ENCODE data around the gene RNF224. TPM values are rescaled to one million over a fixed set of nuclear protein-coding genes. Genes with fewer than 3 reads are reported as not detected.
A peak's percentile ranks its signal among the peaks of the same experiment; 100 is the strongest.

RNF224 gene
- total RNA-seq, 1 donor from 2014 or later = not detected

DNA sequence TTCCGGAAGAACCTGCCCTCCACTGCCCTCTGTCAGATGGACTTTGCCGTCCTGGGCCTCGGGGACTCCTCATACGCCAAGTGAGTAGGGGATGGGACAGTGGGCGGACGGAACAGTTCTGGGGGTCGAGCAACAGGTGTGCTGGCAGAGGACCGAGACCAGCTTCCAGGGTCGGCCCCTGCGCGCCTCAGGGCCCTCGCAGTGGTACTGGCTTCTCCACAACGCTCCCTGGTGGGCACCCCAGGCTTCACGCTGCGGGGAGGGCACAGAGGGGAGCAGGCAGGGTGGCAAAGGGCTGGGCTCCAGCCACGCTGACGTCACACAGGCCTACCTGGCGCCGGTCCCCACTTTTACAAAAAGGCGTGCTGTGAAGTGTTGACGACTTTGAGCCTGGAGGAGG lies 14.8 kb upstream of the RNF224 start:
- Histone ChIP-seq H3K36me3 (ENCODE audit: control insufficient read depth in 3 of 3, insufficient read depth in 3 of 3, low read length in 3 of 3) (peaks cover 1 to 6% (median 5%) of the 10 kb centered on the region in 3 donors), H3K4me1 (ENCODE audit: control insufficient read depth in 3 of 3, insufficient read depth in 3 of 3, low read length in 3 of 3) (peaks cover 4 to 12% (median 7%) of the 10 kb centered on the region in 3 donors), H3K9ac (ENCODE audit: low read depth in 1 of 3, low read length in 3 of 3) (no peak overlapping the region), H3K27me3 (ENCODE audit: control insufficient read depth in 3 of 3, insufficient read depth in 3 of 3, low read length in 3 of 3) (no peaks in the 10 kb centered on the region), H3K9me3 (ENCODE audit: control insufficient read depth in 3 of 3, low read length in 3 of 3) (no peaks in the 10 kb centered on the region), H3K4me3 (ENCODE audit: low read length in 3 of 3) (no peak overlapping the region), H3K27ac (ENCODE audit: low read depth, low read length) (no peak overlapping the region)

DNA sequence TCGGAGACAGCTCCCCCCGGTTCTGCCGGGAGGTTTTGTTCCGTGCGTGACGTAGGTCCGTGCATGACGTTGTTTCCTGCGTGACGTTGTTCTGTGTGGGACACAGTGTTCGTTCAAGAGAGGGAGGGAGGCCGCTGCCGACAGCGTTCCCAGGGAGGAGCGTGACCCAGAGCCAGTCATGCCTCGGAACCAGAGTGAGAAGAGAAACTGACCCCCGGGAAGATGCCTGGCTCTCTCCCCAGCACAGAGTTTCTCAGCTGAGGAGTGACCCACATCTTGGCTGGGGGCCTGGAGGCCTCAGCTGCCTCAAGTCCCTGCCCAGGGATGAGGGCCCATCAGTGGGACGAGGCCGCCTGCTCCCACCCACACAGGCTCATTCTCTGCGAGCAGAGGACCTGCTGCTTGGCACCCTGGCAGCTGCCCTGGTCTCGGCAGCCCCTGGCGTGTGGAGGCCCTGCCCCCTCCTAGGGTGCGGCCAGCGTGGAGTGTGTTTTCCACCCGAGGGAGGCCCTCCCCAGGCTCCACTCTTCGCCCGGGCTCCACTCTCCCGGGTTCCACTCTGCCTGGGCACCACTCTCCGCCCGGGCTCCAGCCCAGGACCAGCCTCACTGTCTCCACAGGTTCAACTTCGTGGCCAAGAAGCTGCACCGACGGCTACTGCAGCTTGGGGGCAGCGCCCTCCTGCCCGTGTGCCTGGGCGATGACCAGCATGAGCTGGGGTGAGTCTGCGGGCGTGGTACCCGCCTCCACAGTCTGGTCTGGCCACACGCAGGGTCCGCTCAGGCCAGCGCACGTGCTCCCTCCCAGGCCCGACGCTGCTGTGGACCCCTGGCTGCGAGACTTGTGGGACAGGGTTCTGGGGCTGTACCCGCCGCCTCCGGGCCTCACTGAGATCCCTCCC lies 13.9 kb upstream of the RNF224 start:
- Histone ChIP-seq H3K9ac (ENCODE audit: low read depth in 1 of 3, low read length in 3 of 3) (no peak overlapping the region), H3K4me1 (ENCODE audit: control insufficient read depth in 3 of 3, insufficient read depth in 3 of 3, low read length in 3 of 3) (peaks cover 8 to 19% (median 14%) of the 10 kb centered on the region in 3 donors), H3K27me3 (ENCODE audit: control insufficient read depth in 3 of 3, insufficient read depth in 3 of 3, low read length in 3 of 3) (no peaks in the 10 kb centered on the region), H3K4me3 (ENCODE audit: low read length in 3 of 3) (no peak overlapping the region), H3K9me3 (ENCODE audit: control insufficient read depth in 3 of 3, low read length in 3 of 3) (no peaks in the 10 kb centered on the region), H3K36me3 (ENCODE audit: control insufficient read depth in 3 of 3, insufficient read depth in 3 of 3, low read length in 3 of 3) (peaks cover 0 to 6% (median 5%) of the 10 kb centered on the region in 3 donors), H3K27ac (ENCODE audit: low read depth, low read length) (no peak overlapping the region)

DNA sequence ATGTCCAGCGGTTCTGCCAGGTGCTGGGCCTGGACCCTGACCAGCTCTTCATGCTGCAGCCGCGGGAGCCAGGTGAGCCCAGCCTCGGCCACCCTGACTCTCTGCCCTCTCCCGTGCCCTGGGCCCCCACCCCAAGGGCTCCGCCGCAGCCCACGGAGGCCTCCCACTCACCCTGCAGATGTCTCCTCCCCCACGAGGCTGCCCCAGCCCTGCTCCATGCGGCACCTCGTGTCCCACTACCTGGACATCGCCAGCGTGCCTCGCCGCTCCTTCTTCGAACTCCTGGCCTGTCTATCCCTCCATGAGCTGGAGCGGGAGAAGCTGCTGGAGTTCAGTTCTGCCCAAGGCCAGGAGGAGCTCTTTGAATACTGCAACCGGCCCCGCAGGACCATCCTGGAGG lies 12.7 kb upstream of the RNF224 start:
- Histone ChIP-seq H3K9ac (ENCODE audit: low read depth in 1 of 3, low read length in 3 of 3) (no peak overlapping the region), H3K27ac (ENCODE audit: low read depth, low read length) (no peak overlapping the region), H3K27me3 (ENCODE audit: control insufficient read depth in 3 of 3, insufficient read depth in 3 of 3, low read length in 3 of 3) (no peaks in the 10 kb centered on the region), H3K9me3 (ENCODE audit: control insufficient read depth in 3 of 3, low read length in 3 of 3) (no peaks in the 10 kb centered on the region), H3K4me1 (ENCODE audit: control insufficient read depth in 3 of 3, insufficient read depth in 3 of 3, low read length in 3 of 3) (peaks cover 8 to 27% (median 14%) of the 10 kb centered on the region in 3 donors), H3K36me3 (ENCODE audit: control insufficient read depth in 3 of 3, insufficient read depth in 3 of 3, low read length in 3 of 3) (peaks cover 0 to 2% (median 0%) of the 10 kb centered on the region in 3 donors), H3K4me3 (ENCODE audit: low read length in 3 of 3) (no peak overlapping the region)

DNA sequence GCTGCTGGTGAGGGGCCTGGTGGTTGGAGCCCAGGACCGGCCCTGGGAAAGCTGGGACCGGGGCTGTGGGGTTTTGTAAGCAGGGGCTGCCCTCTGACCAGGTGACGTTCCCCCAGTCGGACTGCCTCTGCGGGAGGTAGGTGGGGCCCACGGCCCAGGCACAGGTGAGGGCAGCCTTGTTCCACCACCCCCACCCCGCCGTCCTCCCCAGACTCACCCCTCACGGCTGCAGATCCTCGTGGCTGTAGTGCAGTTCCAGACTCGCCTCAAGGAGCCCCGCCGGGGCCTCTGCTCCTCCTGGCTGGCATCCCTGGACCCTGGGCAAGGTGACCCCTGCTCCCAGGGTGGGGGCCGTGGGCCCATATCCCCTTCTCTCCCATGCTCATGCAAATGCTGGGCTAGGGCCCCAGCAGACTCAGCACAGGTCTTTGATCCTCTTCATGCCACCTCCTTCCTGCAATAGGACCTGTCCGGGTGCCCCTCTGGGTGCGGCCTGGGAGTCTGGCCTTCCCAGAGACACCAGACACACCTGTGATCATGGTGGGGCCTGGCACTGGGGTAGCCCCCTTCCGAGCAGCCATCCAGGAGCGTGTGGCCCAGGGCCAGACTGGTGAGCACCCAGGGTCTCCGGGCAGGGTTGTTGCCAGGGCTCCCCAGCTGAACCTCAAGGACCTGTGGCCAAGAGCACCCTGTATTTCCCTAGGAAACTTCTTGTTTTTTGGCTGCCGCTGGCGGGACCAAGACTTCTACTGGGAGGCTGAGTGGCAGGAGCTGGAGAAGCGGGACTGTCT lies 11.9 kb upstream of the RNF224 start:
- no peaks in the 10 kb centered on the region for H3K9me3 ChIP-seq (ENCODE audit: control insufficient read depth in 3 of 3, low read length in 3 of 3)

DNA sequence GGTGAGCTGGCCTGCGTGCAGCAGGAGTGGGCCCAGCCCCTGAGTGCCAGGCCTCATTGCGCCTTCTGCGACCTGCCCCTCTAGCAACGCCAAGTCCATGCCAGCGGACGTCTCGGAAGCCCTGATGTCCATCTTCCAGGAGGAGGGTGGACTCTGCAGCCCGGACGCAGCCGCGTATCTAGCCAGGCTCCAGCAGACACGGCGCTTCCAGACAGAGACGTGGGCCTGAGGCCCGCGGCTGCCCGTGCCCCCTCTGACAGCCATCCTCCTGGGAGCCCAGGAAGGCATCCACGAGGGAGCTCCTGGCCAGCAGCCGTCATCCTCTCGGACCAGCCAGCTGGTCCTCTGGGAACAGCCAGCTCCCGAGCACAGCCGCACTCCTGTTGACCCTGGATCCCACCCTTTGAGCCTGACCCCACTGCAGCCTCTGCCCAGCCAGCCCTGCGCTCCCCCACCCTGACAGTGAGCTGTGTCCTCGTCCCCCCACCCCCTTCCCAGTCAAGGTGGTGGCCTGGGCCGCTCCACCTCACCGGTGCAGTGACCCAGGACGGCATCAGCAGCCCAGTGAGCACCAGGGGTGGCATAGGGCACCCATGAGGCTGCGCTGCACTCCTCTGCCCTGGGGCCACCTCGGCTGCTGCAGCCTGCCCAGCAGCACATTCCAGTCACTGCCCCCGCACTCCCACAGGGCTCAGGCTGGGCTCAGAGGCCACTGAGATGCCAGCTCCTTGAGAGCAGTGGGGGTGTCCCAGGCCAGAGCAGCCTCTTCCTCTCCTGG lies 10.9 kb upstream of the RNF224 start:
- no peak overlapping the region for H3K4me3 ChIP-seq (ENCODE audit: low read length in 3 of 3)
- H3K9ac ChIP-seq (ENCODE audit: low read depth in 1 of 3, low read length in 3 of 3) = peak overlapping the region in 1 of 3 donors; percentile 69
- H3K4me1 ChIP-seq (ENCODE audit: control insufficient read depth in 3 of 3, insufficient read depth in 3 of 3, low read length in 3 of 3) = peaks cover 8 to 27% (median 15%) of the 10 kb centered on the region in 3 donors

More for the DNA sequence above, 11.9 kb upstream of the RNF224 start:
- Histone ChIP-seq H3K27ac (ENCODE audit: low read depth, low read length) (no peak overlapping the region), H3K4me1 (ENCODE audit: control insufficient read depth in 3 of 3, insufficient read depth in 3 of 3, low read length in 3 of 3) (peaks cover 8 to 27% (median 14%) of the 10 kb centered on the region in 3 donors), H3K27me3 (ENCODE audit: control insufficient read depth in 3 of 3, insufficient read depth in 3 of 3, low read length in 3 of 3) (no peaks in the 10 kb centered on the region), H3K36me3 (ENCODE audit: control insufficient read depth in 3 of 3, insufficient read depth in 3 of 3, low read length in 3 of 3) (peaks cover 0 to 2% (median 0%) of the 10 kb centered on the region in 3 donors), H3K4me3 (ENCODE audit: low read length in 3 of 3) (no peak overlapping the region), H3K9ac (ENCODE audit: low read depth in 1 of 3, low read length in 3 of 3) (no peak overlapping the region)

DNA sequence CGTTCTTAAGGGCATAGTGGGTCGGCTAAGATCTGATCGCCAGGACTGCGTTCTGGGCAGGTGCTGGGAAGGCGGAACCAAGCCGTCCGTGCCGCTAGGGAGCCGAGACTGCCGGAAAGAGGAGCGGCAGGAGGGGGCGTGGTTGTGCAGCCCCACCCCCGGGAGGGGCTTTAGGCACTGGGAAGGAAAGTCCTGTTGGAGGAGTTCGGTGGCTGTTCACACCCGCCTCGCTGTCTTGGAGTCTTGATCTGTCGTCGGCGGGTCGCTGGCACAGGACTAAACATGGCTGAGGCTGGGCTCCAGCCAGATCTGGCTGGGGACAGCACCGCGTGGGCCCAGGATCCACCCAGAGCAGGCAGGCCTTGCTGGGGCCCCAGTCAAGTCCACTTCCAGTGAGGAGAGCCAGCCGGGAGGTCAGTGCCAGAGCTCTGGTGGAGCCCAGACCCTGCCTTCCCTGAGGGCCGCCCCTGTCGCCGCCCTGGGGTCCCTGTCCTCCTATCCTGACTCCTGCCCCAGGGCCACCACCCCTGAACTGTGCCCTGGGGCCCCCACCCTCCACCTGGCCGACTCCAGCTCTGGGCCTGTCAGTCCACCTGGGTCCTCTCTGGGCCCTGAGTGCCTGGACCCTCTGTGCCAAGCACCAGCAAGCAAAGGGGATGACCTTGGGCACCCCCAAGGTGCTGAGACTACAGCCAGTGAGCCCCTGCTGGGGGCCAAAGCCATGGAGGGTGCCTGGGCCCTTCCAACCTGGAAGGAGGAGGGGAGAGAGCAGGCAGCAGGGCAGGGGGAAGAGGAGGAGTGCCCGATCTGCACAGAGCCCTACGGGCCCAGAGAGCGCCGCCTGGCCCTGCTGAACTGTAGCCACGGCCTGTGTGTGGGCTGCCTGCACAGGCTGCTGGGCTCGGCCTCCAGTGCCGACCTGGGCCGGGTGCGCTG lies 9.8 kb upstream of the RNF224 start:
- H3K4me3 ChIP-seq (ENCODE audit: low read length in 3 of 3) = peak overlapping the region; percentile 38 to 64 (median 58)

More for the DNA sequence above, 10.9 kb upstream of the RNF224 start:
- no peak overlapping the region for H3K27ac ChIP-seq (ENCODE audit: low read depth, low read length)
- peaks cover 0 to 2% (median 0%) of the 10 kb centered on the region in 3 donors for H3K36me3 ChIP-seq (ENCODE audit: control insufficient read depth in 3 of 3, insufficient read depth in 3 of 3, low read length in 3 of 3)
- no peaks in the 10 kb centered on the region for H3K27me3 ChIP-seq (ENCODE audit: control insufficient read depth in 3 of 3, insufficient read depth in 3 of 3, low read length in 3 of 3)
- H3K9me3 ChIP-seq (ENCODE audit: control insufficient read depth in 3 of 3, low read length in 3 of 3) = no peaks in the 10 kb centered on the region

DNA sequence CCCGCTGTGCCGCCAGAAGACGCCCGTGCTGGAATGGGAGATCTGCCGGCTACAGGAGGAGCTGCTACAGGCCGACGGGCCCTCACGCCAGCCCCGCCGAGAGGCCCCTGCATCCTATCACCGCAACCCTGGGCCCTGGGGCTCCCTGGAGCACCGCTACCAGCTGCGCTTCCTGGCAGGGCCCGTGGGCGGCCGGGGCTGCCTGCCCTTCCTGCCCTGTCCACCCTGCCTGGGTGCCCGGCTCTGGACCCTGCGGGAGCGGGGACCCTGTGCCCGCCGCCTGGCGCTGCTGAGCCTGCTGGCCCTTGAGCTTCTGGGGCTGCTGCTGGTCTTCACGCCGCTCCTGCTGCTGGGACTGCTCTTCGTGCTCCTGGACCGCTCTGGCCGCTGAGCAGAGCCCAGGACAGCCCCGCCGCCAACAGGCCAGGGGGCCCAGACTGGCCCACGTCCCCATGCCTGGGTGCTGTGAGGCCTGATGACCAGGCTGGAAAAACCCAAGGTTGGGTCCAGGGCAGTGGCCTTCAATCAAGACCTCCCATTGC lies 9.0 kb upstream of the RNF224 start:
- H3K9me3 ChIP-seq (ENCODE audit: control insufficient read depth in 3 of 3, low read length in 3 of 3) = no peaks in the 10 kb centered on the region
- peaks cover 14 to 34% (median 22%) of the 10 kb centered on the region in 3 donors for H3K4me1 ChIP-seq (ENCODE audit: control insufficient read depth in 3 of 3, insufficient read depth in 3 of 3, low read length in 3 of 3)
- peak overlapping the region in 1 of 3 donors; percentile 58 for H3K4me3 ChIP-seq (ENCODE audit: low read length in 3 of 3)
- H3K27me3 ChIP-seq (ENCODE audit: control insufficient read depth in 3 of 3, insufficient read depth in 3 of 3, low read length in 3 of 3) = no peaks in the 10 kb centered on the region
- H3K9ac ChIP-seq (ENCODE audit: low read depth in 1 of 3, low read length in 3 of 3) = peak overlapping the region in 2 of 3 donors; percentile 8 to 80
- H3K36me3 ChIP-seq (ENCODE audit: control insufficient read depth in 3 of 3, insufficient read depth in 3 of 3, low read length in 3 of 3) = peaks cover 0 to 2% (median 0%) of the 10 kb centered on the region in 3 donors
- H3K27ac ChIP-seq (ENCODE audit: low read depth, low read length) = no peak overlapping the region

More for the DNA sequence above, 9.8 kb upstream of the RNF224 start:
- H3K9me3 ChIP-seq (ENCODE audit: control insufficient read depth in 3 of 3, low read length in 3 of 3) = no peaks in the 10 kb centered on the region
- H3K27me3 ChIP-seq (ENCODE audit: control insufficient read depth in 3 of 3, insufficient read depth in 3 of 3, low read length in 3 of 3) = no peaks in the 10 kb centered on the region
- H3K27ac ChIP-seq (ENCODE audit: low read depth, low read length) = peak overlapping the region; percentile 25
- peaks cover 8 to 27% (median 16%) of the 10 kb centered on the region in 3 donors for H3K4me1 ChIP-seq (ENCODE audit: control insufficient read depth in 3 of 3, insufficient read depth in 3 of 3, low read length in 3 of 3)
- H3K9ac ChIP-seq (ENCODE audit: low read depth in 1 of 3, low read length in 3 of 3) = peak overlapping the region; percentile 2 to 80 (median 69)
- peaks cover 0 to 2% (median 0%) of the 10 kb centered on the region in 3 donors for H3K36me3 ChIP-seq (ENCODE audit: control insufficient read depth in 3 of 3, insufficient read depth in 3 of 3, low read length in 3 of 3)

DNA sequence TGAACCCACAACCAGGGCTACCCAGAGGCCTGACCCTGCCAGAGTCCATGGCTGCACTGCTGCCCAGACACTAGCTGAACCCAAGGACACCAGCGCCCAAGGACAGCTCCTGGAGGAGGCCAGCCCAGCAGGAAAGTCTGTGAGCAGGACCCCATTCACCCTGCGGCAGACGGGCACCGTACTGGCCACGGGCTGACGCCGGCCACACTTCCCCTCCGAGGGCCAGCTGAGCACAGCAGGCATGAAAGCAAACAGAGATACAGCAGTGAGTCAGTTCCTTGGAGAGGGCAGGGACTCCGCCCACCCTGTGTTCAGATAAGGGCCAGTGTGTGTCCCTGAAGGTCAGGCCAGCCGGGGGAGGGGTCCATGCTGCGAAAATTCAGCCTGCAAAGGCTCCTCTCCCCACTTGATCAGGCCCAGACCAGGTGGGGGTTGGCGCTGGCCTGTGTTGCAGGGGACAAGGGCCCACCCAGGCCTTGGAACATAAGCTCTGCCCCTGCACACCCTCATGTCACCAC lies 8.5 kb upstream of the RNF224 start:
- Histone ChIP-seq H3K9me3 (ENCODE audit: control insufficient read depth in 3 of 3, low read length in 3 of 3) (no peaks in the 10 kb centered on the region), H3K9ac (ENCODE audit: low read depth in 1 of 3, low read length in 3 of 3) (peak overlapping the region in 2 of 3 donors; percentile 8 to 80), H3K27me3 (ENCODE audit: control insufficient read depth in 3 of 3, insufficient read depth in 3 of 3, low read length in 3 of 3) (no peaks in the 10 kb centered on the region), H3K4me1 (ENCODE audit: control insufficient read depth in 3 of 3, insufficient read depth in 3 of 3, low read length in 3 of 3) (peaks cover 16 to 34% (median 22%) of the 10 kb centered on the region in 3 donors), H3K4me3 (ENCODE audit: low read length in 3 of 3) (no peak overlapping the region), H3K27ac (ENCODE audit: low read depth, low read length) (no peak overlapping the region), H3K36me3 (ENCODE audit: control insufficient read depth in 3 of 3, insufficient read depth in 3 of 3, low read length in 3 of 3) (peaks cover 0 to 2% (median 0%) of the 10 kb centered on the region in 3 donors)

Measured in skeletal muscle tissue (tissue), 4 donors.